CD4-positive, alpha-beta T cell (primary cell): ENCODE results near the gene IQCF5. TPM values are rescaled to one million over a fixed set of nuclear protein-coding genes. Genes with fewer than 3 reads are reported as not detected.
"Not testable (repeated sequence)": the region's sequence is repeated elsewhere in the genome, so short reads cannot be mapped to it uniquely, and the experiment has no call there.

ENCODE experiments used
- ATAC-seq: fragments of 200-7000 bp; cut with Tn5 transposase; one replicate; pipeline ENCODE4 v1.10.0; 2022; ENCODE audit warnings: mild to moderate bottlenecking; ENCODE audit not compliant: poor library complexity
- CTCF ChIA-PET: fragments of 350-600 bp; sonication (Branson Sonifier 250); formaldehyde crosslinking; loops from one replicate; lab custom pipeline; 2021; ENCODE audit warnings: antibody characterized with exemption, inconsistent platforms; lab: Charles Lee
- POLR2A ChIA-PET: fragments of 350-600 bp; sonication (Branson Sonifier 250); formaldehyde crosslinking; loops from one replicate; lab custom pipeline; 2021; ENCODE audit warnings: antibody characterized with exemption, inconsistent platforms; lab: Charles Lee
- DNase-seq, 14 experiments: peaks; one replicate each; pipeline ENCODE4 v3.0.0-alpha.2; 2013 to 2020; ENCODE audit warnings: mixed read lengths in 2 of 14
- H3K27ac ChIP-seq, 2 donors: one replicate each; pipeline versions ENCODE4 v1.5.1 to v1.7.0; 2013; ENCODE audit warnings: low read length in 2 of 2, low read depth in 1 of 2, mild to moderate bottlenecking in 1 of 2
- H3K27me3 ChIP-seq, 2 experiments: 1 replicate in 1 of 2; 2 replicates in 1 of 2; pipeline versions ENCODE4 v1.6.1 to v1.7.0; 2013; ENCODE audit warnings: low read length in 2 of 2, control low read depth in 1 of 2, mild to moderate bottlenecking in 1 of 2, moderate library complexity in 1 of 2; ENCODE audit not compliant: insufficient read depth in 2 of 2, control insufficient read depth in 1 of 2
- H3K36me3 ChIP-seq: one replicate; pipeline ENCODE4 v1.6.1; 2013; ENCODE audit warnings: low read length, control low read depth; ENCODE audit not compliant: insufficient read depth
- H3K4me1 ChIP-seq: one replicate; pipeline ENCODE4 v1.6.1; 2013; ENCODE audit warnings: low read length, control low read depth; ENCODE audit not compliant: insufficient read depth
- H3K4me3 ChIP-seq: one replicate; pipeline ENCODE4 v1.5.1; 2013; ENCODE audit warnings: mild to moderate bottlenecking, low read length, moderate library complexity
- H3K9me3 ChIP-seq, 2 experiments: 1 replicate in 1 of 2; 2 replicates in 1 of 2; pipeline versions ENCODE4 v1.6.1 to v1.7.0; 2013; ENCODE audit warnings: low read length in 2 of 2, mild to moderate bottlenecking in 2 of 2, control low read depth in 1 of 2, moderate library complexity in 1 of 2; ENCODE audit not compliant: control insufficient read depth in 1 of 2, insufficient read depth in 1 of 2
- H3K27ac Mint-ChIP-seq: one replicate; pipeline ENCODE4 v1.8.0; 2020; ENCODE audit warnings: mixed read lengths
- H3K27me3 Mint-ChIP-seq: one replicate; pipeline ENCODE4 v1.8.0; 2021; ENCODE audit warnings: mixed read lengths
- H3K36me3 Mint-ChIP-seq: one replicate; pipeline ENCODE4 v1.8.0; 2021; ENCODE audit warnings: low read depth, mixed read lengths
- H3K4me1 Mint-ChIP-seq: one replicate; pipeline ENCODE4 v1.8.0; 2021; ENCODE audit warnings: low read depth, mixed read lengths
- H3K4me3 Mint-ChIP-seq: one replicate; pipeline ENCODE4 v1.8.0; 2020; ENCODE audit warnings: mild to moderate bottlenecking, mixed read lengths
- H3K9me3 Mint-ChIP-seq: one replicate; pipeline ENCODE4 v1.8.0; 2020; ENCODE audit warnings: mixed read lengths
- CTCF ChIP-seq: fragments of 200-600 bp; IDR thresholded peaks from one replicate; pipeline ENCODE4 v1.8.0; 2022; ENCODE audit warnings: antibody characterized with exemption, mild to moderate bottlenecking
- intact Hi-C, 2 experiments: fragments of 100-400 bp; cut with DNase I in 1 of 2; cut with micrococcal nuclease in 1 of 2; formaldehyde crosslinking; loops; one replicate each; pipeline versions ENCODE4 v1.15.1 to v1.9.0; 2023 to 2025; cut with DNase I, micrococcal nuclease
- total RNA-seq, 174 experiments: library from RNA in 2 of 174; stranded (reverse) in 2 of 174; gene quantifications; one replicate each; pipeline ENCODE4 v1.2.3 and lab custom pipeline; 2021 to 2026

Gene IQCF5
- total RNA-seq, 2 experiments from 2014 or later, result not detected

GRCh38 chr3:51908026-51908425, 32.6 kb upstream of the IQCF5 start:
- Histone ChIP-seq H3K4me3 (no peak overlapping the region), H3K36me3 (no peaks in the 10 kb centered on the region), H3K4me1 (no peaks in the 10 kb centered on the region), H3K9me3 (peaks cover 4 to 22% of the 10 kb centered on the region in 2 experiments), H3K27me3 (peaks cover 0 to 2% of the 10 kb centered on the region in 2 experiments), H3K27ac (no peak overlapping the region)
- CTCF ChIA-PET, result no interaction called here
- H3K4me3 Mint-ChIP-seq, result no peak overlapping the region
- H3K4me1 Mint-ChIP-seq, result no peaks in the 10 kb centered on the region
- no peak for TF ChIP-seq CTCF
- DNase-seq, result no peak
- no peak for ATAC-seq
- POLR2A ChIA-PET, result no interaction called here
- H3K9me3 Mint-ChIP-seq, result peaks cover 10% of the 10 kb centered on the region
- H3K36me3 Mint-ChIP-seq, result peaks cover 4% of the 10 kb centered on the region
- H3K27me3 Mint-ChIP-seq, result peaks cover 33% of the 10 kb centered on the region
- intact Hi-C loops, result no loop called here
- H3K27ac Mint-ChIP-seq, result no peak overlapping the region

GRCh38 chr3:51904034-51904823, 28.8 kb upstream of the IQCF5 start:
- Mint-ChIP-seq H3K4me1 (no peaks in the 10 kb centered on the region), H3K9me3 (peaks cover 9% of the 10 kb centered on the region), H3K27ac (no peak overlapping the region), H3K36me3 (peaks cover 4% of the 10 kb centered on the region), H3K4me3 (no peak overlapping the region), H3K27me3 (peaks cover 58% of the 10 kb centered on the region)
- Histone ChIP-seq H3K36me3 (no peaks in the 10 kb centered on the region), H3K9me3 (peaks cover 4 to 17% of the 10 kb centered on the region in 2 experiments), H3K27me3 (peaks cover 0 to 4% of the 10 kb centered on the region in 2 experiments), H3K4me1 (no peaks in the 10 kb centered on the region), H3K27ac (no peak overlapping the region), H3K4me3 (no peak overlapping the region)
- DNase-seq (no peak), ATAC-seq (no peak)
- POLR2A ChIA-PET, result no interaction called here
- CTCF ChIA-PET, result no interaction called here
- intact Hi-C loops, result no loop called here
- TF ChIP-seq CTCF, result no peak

DNA sequence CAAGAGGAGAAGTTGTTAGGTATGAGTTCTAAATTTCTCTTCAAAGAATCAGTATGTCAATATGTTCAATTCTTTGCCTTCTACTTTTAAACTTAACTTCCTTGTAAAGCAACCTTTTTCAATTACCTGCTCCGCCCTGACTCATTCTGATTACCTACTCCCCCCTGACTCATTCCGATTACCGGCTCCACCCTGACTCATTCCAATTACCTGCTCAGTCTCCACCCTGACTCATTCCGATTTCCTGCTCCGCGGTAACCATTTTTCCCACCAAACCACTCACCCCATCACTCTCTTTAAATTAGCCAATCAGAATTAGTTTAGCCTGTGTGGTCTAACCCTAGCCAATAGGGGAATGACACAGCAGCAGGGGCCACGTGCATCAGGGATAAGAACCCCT, 27.0 kb upstream of the IQCF5 start:
- peaks cover 62% of the 10 kb centered on the region for H3K27me3 Mint-ChIP-seq
- CTCF ChIA-PET, ATAC-seq, intact Hi-C loops, H3K4me3 ChIP-seq, H3K4me3 Mint-ChIP-seq, H3K36me3 ChIP-seq, H3K9me3 Mint-ChIP-seq, H3K27ac ChIP-seq, H3K27ac Mint-ChIP-seq, H3K4me1 Mint-ChIP-seq, H3K36me3 Mint-ChIP-seq, H3K27me3 ChIP-seq, POLR2A ChIA-PET, H3K4me1 ChIP-seq: not testable (repeated sequence)
- DNase-seq, result peak in 1 of 14 experiments; percentile 19
- peaks cover 0 to 12% of the 10 kb centered on the region in 2 experiments for H3K9me3 ChIP-seq

GRCh38 chr3:51900043-51900442, 24.6 kb upstream of the IQCF5 start:
- H3K4me1 Mint-ChIP-seq, ATAC-seq, H3K27ac ChIP-seq, H3K4me1 ChIP-seq, CTCF ChIA-PET, H3K4me3 ChIP-seq, H3K27ac Mint-ChIP-seq, intact Hi-C loops, H3K9me3 ChIP-seq, H3K27me3 ChIP-seq, H3K9me3 Mint-ChIP-seq, H3K4me3 Mint-ChIP-seq, H3K36me3 ChIP-seq, POLR2A ChIA-PET, H3K36me3 Mint-ChIP-seq, DNase-seq: not testable (repeated sequence)
- peaks cover 55% of the 10 kb centered on the region for H3K27me3 Mint-ChIP-seq
